GM19468 (cell line): ENCODE data around the gene CXCR6.
"Not testable (repeated sequence)": the region's sequence is repeated elsewhere in the genome, so short reads cannot be mapped to it uniquely, and the experiment has no call there.

Experiments used
- ATAC-seq: cut with Tn5 transposase; IDR thresholded peaks from one replicate; pipeline ENCODE4 v1.9.1; 2021; ENCODE audit warnings: mild to moderate bottlenecking, moderate library complexity, moderate number of reproducible peaks; ENCODE audit not compliant: unreplicated experiment; ENCODE audit errors: extremely low read depth

The CXCR6 gene

GRCh38 chr3:45984331-45985312, 41.4 kb downstream of the CXCR6 start:
- ATAC-seq: no peak

GRCh38 chr3:45985532-45986302, 42.5 kb downstream of the CXCR6 start:
- ATAC-seq: no peak

DNA sequence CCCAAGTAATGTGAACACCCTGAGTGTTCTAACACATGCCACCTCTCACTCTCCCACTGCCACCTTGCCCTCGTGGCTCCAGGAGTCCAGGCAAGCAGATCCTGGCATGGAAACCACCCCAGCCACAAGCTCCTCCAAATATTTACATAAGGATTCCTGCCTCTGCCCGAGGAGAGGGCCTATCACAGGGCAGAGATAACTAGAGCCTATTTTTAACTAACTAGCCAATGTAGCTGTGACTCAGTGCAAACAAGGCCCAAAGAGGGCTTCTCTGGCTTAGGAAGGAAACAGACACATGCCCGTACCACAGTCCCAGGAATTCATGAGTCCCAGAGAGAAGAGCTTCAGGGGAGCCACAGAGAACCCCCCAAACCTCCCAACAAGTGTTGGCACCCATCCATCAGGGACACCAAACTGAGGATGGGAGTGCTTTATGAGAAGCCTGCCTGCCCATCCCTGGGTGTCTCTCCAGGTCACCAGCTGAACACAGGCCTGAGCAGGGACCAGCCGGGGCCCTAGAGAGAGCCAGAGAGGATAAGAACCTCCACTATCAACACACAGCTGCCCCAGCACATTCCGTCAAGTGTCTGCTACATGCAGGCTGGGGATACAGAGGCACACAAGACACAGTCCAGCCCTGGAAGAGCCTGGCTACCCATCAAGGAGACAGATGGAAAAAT, 43.2 kb downstream of the CXCR6 start:
- no peak for ATAC-seq

DNA sequence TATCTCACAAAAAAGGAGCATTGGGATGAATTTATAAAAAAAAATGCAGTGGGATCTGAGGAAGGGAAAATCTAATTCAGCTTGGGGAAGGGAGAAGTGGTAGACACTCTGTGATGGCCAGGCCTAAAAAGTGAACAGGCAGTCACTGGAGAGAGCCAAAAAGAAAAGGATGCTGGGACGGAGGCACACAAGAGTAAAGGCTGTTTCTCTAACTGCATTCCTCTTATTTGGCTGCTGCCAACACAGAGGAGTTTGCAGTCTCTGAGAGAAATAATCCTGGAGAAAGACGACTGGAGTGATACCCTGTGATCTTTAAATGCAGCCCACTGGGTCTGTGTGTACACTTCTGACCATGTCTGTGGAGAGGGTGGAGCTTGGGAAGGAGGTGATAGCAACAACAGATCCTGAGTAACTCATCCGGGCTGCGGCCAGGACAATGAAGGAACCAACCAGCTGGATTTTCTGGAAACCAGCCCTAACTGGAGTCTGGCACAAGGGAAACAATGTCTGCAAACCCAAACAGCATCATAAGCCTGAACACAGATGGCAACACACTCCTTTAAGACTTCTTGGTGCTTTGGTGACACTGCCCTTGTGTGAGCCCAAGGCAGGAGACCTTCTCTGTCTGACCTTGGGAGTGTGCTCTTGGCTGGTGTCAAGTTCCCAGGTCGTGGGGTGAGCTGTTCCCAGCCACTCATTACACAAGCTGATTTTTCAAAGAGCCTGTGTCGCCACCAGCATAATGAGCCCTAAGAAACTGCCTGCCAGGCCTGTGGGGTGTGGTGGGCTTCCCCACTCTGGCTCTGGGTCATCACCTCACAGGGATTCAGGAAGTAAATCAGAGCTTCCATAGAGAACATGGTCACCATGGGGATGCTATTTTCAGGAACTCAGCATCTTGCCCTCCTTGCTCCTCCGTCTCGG, 44.4 kb downstream of the CXCR6 start:
- no peak for ATAC-seq

DNA sequence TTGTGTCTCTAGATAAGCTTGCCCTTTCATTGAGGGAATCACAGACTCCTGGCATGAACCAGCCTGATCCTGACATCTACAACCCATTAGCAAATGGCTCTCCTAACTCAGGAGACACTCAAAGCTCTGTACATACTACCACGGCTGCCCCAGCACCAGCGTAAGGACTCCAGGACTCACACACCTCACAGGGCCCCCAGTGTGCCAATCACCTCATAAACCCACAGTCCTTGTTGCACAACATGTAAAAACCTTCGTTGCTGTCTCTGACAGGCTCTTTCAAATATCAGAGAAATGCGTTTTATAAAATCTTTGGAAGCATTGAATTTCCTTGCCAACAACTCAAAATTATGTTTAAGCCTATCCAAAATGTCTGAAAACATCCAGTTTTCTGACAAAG, 45.1 kb downstream of the CXCR6 start:
- no peak for ATAC-seq

GRCh38 chr3:45988804-45989203, 45.5 kb downstream of the CXCR6 start:
- no peak for ATAC-seq

DNA sequence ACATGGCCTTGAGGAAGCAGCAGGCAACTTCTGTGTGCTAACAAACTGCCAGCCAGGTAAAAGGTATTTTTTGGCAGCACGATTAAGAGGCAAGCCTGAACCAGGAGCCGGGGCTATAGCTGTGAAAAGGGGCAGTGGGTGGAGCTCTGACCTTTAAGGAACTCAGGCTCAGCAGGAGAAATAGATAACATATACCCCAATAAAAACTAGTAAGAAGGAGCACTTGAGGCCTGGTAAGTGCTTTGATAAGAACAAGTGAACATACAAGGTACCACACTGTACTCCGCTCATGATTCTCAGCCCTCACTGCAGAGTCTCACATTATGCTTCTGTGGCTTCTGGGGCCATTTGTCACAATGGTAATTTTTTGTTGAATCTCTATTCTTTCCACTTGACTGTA, 46.9 kb downstream of the CXCR6 start:
- ATAC-seq: no peak

- no peak for ATAC-seq
Observed at GRCh38 chr3:45991341-45991740, 48.1 kb downstream of the CXCR6 start.

DNA sequence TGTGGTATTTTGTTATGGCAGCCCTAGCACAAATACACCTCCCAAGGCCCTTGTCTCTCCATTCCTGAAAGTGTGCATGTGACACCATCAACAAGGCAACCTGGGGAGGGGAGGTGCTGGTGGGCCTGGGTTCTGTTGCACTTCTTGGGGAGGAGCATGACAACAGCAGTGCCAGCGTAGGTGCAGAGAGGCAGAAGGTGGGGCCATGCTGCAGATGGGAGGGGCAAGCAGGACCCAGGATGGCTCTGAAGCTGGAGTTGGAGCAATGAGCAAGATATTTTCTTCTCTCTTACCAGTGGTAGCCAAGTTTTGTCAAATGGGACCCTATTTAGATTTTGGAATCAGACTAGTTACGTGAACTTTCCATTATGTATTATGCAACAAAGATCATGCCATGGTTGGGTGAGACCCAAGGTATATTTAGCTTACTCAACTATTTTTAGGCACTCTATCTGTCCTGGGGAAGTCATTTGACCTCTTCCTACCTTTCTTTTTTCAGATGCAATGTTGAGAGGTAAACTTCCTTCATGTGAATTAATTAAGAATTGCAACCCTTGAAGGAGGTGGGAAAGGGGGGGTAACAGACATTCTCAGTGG, 49.0 kb downstream of the CXCR6 start:
- no peak for ATAC-seq

DNA sequence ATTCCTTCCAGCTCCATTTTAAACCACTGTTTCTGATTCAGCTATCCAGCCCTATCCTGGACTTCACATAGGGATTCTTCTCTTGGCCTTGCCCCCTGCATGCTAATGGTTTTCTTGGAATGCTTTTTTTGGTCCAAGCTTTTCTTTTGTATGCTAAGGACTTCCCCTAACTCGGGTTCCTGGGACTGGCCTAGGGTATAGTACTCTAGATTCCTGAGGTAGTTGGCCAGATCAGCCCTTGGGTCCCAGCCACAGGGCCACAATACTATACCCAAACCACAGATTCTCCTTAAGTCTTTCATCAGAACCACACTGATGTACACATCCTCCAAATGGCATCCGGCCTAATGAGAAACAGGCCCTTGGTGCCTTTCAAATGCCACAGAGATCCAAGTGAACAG, 49.6 kb downstream of the CXCR6 start:
- no peak for ATAC-seq

DNA sequence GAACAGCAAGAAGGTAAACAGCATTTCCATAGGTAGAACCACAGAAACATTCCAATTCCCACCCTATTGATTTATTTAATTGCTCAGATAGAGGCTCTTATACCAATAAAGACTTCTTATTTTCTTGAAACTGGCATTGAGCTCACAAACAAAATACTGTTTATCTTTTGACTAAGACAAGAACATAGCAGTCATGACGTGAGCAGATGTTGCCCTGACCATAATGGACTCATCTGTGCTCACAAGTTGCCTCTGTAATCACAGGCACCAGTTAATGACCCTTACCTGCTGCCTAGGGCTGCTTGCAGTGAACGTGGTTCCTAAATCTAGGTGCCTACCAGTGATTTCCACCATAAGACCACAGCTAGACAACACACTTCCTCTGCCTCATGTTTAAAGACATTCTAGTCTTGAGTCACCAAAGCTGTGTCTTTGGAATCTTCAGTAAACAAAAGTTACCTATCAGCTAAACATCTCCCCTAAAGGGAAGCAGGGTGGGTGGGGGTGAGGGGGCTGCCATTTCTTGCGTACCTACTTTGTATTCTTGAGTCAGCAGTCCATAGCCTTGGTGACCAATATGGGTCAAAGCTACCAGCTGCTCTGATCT, 50.3 kb downstream of the CXCR6 start:
- no peak for ATAC-seq

DNA sequence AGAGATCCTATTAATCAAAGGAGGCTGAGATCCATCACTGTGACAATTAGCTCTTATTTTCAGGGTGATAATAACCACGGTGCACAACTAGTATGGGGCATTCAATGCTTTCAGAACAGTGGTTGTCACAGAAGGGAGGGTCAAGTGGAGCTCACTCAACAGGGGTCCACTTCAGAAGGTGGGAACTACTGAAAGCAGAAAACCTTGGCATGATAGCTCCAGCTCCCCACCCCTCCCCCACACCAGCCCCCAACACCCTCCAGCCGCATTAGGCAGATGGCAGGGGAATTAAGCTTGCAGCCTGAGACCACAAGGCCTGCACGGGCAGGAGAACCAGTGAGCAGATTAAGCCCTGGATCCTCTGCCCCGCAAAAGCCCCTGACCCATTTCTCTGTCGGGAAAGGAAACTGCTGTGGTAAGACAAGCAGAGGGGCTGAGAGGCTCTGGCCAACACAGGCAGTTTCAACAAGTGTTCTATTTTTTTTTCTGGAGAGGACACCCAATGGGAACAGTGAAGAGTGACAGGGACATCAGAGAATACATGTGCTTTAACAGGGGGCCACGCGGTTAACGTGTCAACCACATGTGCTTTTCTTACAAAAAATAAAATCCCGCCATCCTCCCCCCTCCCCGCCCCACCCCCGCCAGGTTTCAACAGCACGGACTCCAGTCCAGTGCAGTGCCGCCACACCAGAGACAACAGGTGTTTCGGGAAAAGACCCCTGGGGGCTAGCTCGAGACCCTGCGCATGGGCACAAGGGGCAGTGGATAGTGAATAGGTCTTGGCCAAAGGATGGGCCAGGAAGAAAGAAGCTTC, 51.4 kb downstream of the CXCR6 start:
- no peak for ATAC-seq

- peak; percentile 65 for ATAC-seq
Observed at GRCh38 chr3:45995236-45996192, 52.2 kb downstream of the CXCR6 start, which contains the start of gene FYCO1. TSS of gene FYCO1 (minus strand) at chr3:45995824. CDS start at chr3:45984910, 10,914 bp downstream.

DNA sequence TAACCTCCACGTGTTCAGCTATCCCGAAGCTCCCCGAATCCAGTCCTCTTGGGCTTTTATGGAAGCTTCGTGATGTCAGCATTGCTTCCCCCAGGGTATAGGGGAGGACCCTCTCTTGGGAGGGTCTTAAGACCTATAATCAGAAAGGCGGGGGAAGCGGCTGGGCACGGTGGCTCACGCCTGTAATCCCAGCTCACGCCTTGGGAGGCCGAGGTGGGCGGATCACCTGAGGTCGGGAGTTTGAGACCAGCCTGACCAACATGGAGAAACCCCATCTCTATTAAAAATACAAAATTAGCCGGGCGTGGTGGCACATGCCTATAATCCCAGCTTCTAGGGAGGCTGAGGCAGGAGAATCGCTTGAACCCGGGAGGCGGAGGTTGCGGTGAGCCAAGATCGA, 54.2 kb downstream of the CXCR6 start:
- ATAC-seq: not testable (repeated sequence)

DNA sequence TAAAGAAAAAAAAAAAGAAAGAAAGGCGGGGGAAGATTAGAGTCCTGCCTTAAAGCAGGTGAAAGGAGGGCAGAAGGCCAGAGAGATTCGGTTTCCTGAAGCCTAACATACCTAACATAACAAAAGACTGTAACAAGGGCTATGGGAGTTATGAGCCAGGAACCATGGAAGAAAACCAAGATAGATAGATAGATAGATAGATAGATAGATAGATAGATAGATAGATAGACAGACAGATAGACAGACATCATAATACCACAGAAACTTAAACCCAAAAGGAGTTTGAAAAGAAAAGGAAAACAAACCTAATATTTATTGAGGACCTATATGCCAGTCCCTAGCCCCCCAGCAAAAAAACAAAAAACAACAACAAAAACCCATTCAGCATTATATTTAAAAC, 54.7 kb downstream of the CXCR6 start:
- no peak for ATAC-seq
